Stimulated activated effector memory CD8-positive, alpha-beta T cell treated with anti-CD3 and anti-CD28 coated beads, Interleukin-12 subunit alpha, Interleukin-12 subunit beta, amount 100 ng/mL, for 72 hours (primary cell): Measurements from ENCODE around the gene MXRA8.
A peak's percentile ranks its signal among the peaks of the same experiment; 100 is the strongest.

Source experiments
- ATAC-seq: fragments of 150-1000 bp; cut with Tn5 transposase; 2 replicates; pipeline ENCODE4 v1.10.0; 2021
- DNase-seq, 2 donors: peaks; one replicate each; pipeline ENCODE4 v3.0.0; 2021 to 2022; ENCODE audit warnings: low spot score in 2 of 2
- H3K27ac Mint-ChIP-seq: one replicate; pipeline ENCODE4 v1.8.0; 2022; ENCODE audit warnings: mild to moderate bottlenecking, mixed read lengths
- H3K36me3 Mint-ChIP-seq: one replicate; pipeline ENCODE4 v1.8.0; 2022; ENCODE audit warnings: mild to moderate bottlenecking, mixed read lengths
- H3K4me1 Mint-ChIP-seq: one replicate; pipeline ENCODE4 v1.8.0; 2022; ENCODE audit warnings: mixed read lengths
- H3K4me3 Mint-ChIP-seq: one replicate; pipeline ENCODE4 v1.8.0; 2022; ENCODE audit warnings: mild to moderate bottlenecking, mixed read lengths
- H3K9me3 Mint-ChIP-seq: one replicate; pipeline ENCODE4 v1.8.0; 2022; ENCODE audit warnings: mixed read lengths

Gene MXRA8

DNA sequence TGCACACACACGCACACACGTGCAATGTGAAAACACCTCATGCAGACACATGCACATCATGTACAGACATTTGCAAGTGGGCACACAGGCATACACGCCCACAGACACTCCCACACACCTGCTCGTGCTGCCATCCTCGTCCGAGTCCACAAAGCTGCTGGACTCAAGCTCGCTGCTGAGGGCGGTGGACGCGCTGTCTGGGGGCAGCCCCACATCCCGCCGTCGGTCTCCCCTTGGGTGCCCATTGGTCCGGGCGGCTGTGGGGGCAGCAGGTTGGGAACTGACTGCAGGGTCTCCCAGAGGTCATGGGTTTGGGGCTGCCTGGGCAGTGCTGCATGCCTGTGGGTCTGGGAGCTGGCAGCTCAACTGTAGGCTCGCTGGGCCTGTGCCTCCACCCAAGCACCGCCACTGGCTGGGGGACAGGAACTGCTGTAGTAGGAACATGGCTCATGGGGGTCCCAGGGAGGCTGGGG is 16.8 kb downstream of the MXRA8 start:
- ATAC-seq: no peak
- DNase-seq: no peak
- Mint-ChIP-seq H3K9me3 (no peaks in the 10 kb centered on the region), H3K4me3 (no peak overlapping the region), H3K36me3 (no peaks in the 10 kb centered on the region), H3K27ac (no peak overlapping the region), H3K4me1 (peaks cover 12% of the 10 kb centered on the region)

GRCh38 chr1:1340791-1341548 is 17.4 kb downstream of the MXRA8 start:
- ATAC-seq (no peak), DNase-seq (no peak)
- Mint-ChIP-seq H3K9me3 (no peaks in the 10 kb centered on the region), H3K27ac (no peak overlapping the region), H3K4me1 (peaks cover 7% of the 10 kb centered on the region), H3K4me3 (no peak overlapping the region), H3K36me3 (no peaks in the 10 kb centered on the region)

DNA sequence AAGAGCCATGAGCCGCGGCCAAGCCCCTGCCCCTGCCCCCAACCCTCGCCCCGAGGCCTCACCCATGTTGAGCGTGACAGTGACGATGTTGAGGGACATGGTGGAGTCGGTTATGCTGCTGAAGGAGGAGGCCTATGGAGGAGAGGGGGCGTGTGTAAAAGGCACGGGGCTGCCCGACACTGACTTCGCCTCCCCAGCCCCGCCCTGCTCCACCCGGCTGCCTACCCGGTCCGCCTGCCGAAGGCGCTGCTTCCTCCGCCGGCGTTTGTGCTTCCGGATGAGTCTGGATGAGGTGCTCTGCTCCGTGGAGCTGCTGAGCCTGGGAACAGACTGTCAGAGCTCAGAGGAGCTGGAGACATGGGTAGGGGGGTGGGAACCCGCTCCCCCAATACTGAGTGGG is 18.2 kb downstream of the MXRA8 start:
- ATAC-seq (no peak), DNase-seq (no peak)
- peaks cover 7% of the 10 kb centered on the region for H3K4me1 Mint-ChIP-seq
- H3K36me3 Mint-ChIP-seq: no peaks in the 10 kb centered on the region
- H3K4me3 Mint-ChIP-seq: no peak overlapping the region
- H3K27ac Mint-ChIP-seq: no peak overlapping the region
- H3K9me3 Mint-ChIP-seq: no peaks in the 10 kb centered on the region

GRCh38 chr1:1338278-1338677 is 20.1 kb downstream of the MXRA8 start:
- Mint-ChIP-seq H3K9me3 (no peaks in the 10 kb centered on the region), H3K4me3 (no peak overlapping the region), H3K27ac (no peak overlapping the region), H3K36me3 (no peaks in the 10 kb centered on the region), H3K4me1 (peaks cover 7% of the 10 kb centered on the region)
- DNase-seq: no peak
- ATAC-seq: no peak

DNA sequence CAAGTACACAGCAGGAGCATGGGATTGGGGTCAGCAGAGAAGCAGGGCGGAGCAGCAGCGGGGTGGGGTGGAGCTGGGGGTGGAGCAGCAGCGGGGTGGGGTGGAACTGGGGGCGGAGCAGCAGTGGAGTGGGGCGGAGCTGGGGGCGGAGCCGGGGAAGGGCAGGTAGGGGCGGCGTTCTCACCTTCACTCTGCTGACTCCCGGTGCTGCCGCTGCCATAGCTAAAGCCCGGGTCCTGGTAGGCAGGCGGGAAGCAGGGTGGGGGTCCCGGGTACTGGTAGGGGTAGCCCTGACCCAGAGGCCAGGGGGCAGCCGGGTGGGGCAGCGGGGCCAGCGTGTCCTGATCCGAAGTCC is 20.6 kb downstream of the MXRA8 start:
- ATAC-seq: peak; percentile 47

DNA sequence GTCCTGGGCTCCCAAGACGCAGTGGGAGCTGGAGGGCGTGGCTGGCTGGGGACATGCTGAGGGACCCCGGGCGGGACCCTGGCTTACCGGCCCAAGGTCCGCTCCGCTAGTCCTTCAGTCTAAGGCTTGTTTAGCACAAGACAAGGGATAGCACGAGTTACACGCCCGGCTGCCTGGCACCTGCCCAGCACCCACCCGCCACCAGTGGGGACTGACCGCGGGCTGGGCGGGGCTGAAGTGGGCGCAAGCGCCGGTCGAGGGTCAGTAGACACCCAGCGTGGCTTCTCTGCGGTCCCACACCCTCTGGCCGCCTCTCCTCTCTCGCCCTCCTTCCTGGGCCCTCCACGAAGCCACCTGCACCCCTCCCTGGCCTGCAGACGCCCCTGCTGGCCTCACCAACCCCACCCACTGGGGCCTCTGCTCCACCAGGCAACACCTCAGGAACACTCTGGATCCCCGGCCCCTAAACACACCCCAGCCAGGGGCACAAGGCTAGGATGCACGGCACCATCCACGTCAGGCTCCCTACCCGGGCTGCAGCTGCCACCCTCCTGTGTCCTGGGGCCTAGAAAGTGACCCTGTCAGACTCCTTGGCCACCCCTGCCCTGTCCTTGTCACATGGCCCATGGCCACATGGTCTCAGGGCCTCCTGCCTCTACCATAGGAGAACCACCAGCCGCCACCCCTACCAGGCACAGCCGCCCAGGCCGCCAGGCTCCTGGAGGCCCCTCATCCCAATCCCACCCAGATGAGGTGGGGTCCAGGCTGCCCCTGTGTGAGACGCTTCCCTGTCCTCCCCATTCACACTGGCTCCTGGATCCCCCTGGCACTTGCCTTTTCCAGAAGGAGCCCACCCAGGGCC is 21.2 kb downstream of the MXRA8 start:
- peaks cover 7% of the 10 kb centered on the region for H3K4me1 Mint-ChIP-seq
- H3K36me3 Mint-ChIP-seq: no peaks in the 10 kb centered on the region
- no peaks in the 10 kb centered on the region for H3K9me3 Mint-ChIP-seq
- no peak overlapping the region for H3K27ac Mint-ChIP-seq
- DNase-seq: no peak
- H3K4me3 Mint-ChIP-seq: no peak overlapping the region
- ATAC-seq: no peak

More for the DNA sequence above, 20.6 kb downstream of the MXRA8 start:
- no peaks in the 10 kb centered on the region for H3K36me3 Mint-ChIP-seq
- no peaks in the 10 kb centered on the region for H3K9me3 Mint-ChIP-seq
- peaks cover 7% of the 10 kb centered on the region for H3K4me1 Mint-ChIP-seq
- DNase-seq: peak in 1 of 2 donors; percentile 65
- H3K27ac Mint-ChIP-seq: no peak overlapping the region
- H3K4me3 Mint-ChIP-seq: no peak overlapping the region

GRCh38 chr1:1336446-1336845 is 21.9 kb downstream of the MXRA8 start:
- ATAC-seq (no peak), DNase-seq (no peak)
- Mint-ChIP-seq H3K36me3 (no peaks in the 10 kb centered on the region), H3K27ac (no peak overlapping the region), H3K4me1 (peaks cover 7% of the 10 kb centered on the region), H3K4me3 (no peak overlapping the region), H3K9me3 (no peaks in the 10 kb centered on the region)

DNA sequence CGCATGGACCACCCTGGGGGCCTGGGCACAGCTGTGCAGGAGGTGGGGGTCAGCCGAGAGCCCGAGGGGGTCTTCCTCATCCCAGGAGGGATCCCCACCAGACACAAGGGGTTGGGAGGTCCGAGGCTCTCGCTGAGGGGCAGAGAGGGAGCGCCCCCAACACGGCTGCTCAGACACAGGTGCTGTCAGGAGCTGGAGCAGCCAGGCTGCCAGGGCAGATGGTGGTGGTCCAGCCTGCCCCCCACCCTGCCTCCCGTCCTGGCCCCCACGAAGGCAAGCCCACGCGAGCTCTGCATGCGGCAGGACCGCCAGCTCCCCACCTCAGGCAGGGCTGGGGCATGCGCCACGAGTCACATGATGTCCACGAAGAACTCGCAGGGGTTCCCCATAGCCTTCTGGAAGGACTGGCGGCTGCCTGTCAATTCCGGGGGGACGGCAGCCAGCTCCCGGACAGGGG is 22.5 kb downstream of the MXRA8 start:
- H3K9me3 Mint-ChIP-seq: no peaks in the 10 kb centered on the region
- H3K4me1 Mint-ChIP-seq: peaks cover under 1% of the 10 kb centered on the region
- H3K4me3 Mint-ChIP-seq: no peak overlapping the region
- H3K36me3 Mint-ChIP-seq: no peaks in the 10 kb centered on the region
- DNase-seq (no peak), ATAC-seq (no peak)
- no peak overlapping the region for H3K27ac Mint-ChIP-seq

DNA sequence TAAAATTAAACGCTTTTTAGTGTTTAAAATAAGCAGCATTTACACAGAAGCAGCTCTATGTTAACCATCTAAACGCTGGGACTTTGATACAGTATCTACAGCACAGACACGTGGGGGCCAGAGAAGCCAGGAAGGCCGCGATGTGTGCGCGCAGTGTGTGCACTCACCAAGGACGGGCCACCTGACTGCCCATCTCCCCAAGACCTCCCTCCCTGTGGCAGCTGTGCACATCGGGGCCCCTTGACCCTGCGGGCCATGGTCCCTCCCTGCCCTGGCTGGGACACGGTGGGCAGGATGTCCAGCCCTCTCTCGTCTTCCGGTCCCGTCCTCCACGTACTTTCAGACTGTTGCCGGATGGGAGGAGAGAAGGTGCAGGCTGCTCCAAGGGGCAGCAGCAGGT is 23.1 kb downstream of the MXRA8 start:
- Mint-ChIP-seq H3K36me3 (no peaks in the 10 kb centered on the region), H3K4me3 (no peak overlapping the region), H3K27ac (no peak overlapping the region), H3K9me3 (no peaks in the 10 kb centered on the region), H3K4me1 (no peaks in the 10 kb centered on the region)
- DNase-seq (no peak), ATAC-seq (no peak)

DNA sequence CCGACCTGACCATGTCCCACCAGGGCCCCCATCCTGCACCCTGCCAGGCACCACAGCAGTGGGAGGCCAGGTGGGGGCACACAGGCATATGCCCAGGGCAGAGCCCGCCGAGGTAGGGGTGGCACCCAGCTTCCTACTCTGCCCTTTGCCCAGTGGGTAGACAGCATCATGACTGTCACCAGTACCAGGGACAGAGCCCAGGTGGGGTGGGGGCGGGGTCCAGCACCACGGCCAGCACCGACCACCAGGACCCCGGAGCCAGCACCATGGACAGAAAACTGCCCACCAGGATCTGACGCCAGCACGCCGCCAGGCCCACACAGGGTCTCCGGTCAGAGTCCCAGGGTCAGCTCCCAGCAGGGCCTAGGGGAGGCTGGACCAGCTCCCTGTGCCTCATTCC is 23.5 kb downstream of the MXRA8 start:
- peaks cover 2% of the 10 kb centered on the region for H3K4me1 Mint-ChIP-seq
- no peak for ATAC-seq
- H3K9me3 Mint-ChIP-seq: no peaks in the 10 kb centered on the region
- DNase-seq: no peak
- no peak overlapping the region for H3K27ac Mint-ChIP-seq
- H3K36me3 Mint-ChIP-seq: no peaks in the 10 kb centered on the region
- H3K4me3 Mint-ChIP-seq: no peak overlapping the region

DNA sequence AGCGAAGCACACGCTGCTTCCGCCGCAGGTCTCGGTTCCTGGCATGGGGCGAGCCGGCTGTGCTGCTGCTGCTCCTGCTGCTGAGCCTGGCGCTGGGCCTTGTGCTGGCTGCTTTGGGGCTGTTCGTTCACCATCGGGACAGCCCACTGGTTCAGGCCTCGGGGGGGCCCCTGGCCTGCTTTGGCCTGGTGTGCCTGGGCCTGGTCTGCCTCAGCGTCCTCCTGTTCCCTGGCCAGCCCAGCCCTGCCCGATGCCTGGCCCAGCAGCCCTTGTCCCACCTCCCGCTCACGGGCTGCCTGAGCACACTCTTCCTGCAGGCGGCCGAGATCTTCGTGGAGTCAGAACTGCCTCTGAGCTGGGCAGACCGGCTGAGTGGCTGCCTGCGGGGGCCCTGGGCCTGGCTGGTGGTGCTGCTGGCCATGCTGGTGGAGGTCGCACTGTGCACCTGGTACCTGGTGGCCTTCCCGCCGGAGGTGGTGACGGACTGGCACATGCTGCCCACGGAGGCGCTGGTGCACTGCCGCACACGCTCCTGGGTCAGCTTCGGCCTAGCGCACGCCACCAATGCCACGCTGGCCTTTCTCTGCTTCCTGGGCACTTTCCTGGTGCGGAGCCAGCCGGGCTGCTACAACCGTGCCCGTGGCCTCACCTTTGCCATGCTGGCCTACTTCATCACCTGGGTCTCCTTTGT is 24.7 kb downstream of the MXRA8 start:
- Mint-ChIP-seq H3K36me3 (no peaks in the 10 kb centered on the region), H3K9me3 (no peaks in the 10 kb centered on the region), H3K4me3 (no peak overlapping the region), H3K27ac (no peak overlapping the region), H3K4me1 (peaks cover 6% of the 10 kb centered on the region)
- no peak for DNase-seq
- no peak for ATAC-seq

DNA sequence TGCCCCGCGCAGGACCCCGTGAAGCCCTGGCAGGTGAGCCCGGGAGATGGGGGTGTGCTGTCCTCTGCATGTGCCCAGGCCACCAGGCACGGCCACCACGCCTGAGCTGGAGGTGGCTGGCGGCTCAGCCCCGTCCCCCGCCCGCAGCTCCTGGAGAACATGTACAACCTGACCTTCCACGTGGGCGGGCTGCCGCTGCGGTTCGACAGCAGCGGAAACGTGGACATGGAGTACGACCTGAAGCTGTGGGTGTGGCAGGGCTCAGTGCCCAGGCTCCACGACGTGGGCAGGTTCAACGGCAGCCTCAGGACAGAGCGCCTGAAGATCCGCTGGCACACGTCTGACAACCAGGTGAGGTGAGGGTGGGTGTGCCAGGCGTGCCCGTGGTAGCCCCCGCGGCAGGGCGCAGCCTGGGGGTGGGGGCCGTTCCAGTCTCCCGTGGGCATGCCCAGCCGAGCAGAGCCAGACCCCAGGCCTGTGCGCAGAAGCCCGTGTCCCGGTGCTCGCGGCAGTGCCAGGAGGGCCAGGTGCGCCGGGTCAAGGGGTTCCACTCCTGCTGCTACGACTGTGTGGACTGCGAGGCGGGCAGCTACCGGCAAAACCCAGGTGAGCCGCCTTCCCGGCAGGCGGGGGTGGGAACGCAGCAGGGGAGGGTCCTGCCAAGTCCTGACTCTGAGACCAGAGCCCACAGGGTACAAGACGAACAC is 25.4 kb downstream of the MXRA8 start:
- H3K27ac Mint-ChIP-seq: no peak overlapping the region
- no peak for ATAC-seq
- H3K4me3 Mint-ChIP-seq: no peak overlapping the region
- H3K9me3 Mint-ChIP-seq: no peaks in the 10 kb centered on the region
- peaks cover 6% of the 10 kb centered on the region for H3K4me1 Mint-ChIP-seq
- H3K36me3 Mint-ChIP-seq: no peaks in the 10 kb centered on the region
- no peak for DNase-seq

DNA sequence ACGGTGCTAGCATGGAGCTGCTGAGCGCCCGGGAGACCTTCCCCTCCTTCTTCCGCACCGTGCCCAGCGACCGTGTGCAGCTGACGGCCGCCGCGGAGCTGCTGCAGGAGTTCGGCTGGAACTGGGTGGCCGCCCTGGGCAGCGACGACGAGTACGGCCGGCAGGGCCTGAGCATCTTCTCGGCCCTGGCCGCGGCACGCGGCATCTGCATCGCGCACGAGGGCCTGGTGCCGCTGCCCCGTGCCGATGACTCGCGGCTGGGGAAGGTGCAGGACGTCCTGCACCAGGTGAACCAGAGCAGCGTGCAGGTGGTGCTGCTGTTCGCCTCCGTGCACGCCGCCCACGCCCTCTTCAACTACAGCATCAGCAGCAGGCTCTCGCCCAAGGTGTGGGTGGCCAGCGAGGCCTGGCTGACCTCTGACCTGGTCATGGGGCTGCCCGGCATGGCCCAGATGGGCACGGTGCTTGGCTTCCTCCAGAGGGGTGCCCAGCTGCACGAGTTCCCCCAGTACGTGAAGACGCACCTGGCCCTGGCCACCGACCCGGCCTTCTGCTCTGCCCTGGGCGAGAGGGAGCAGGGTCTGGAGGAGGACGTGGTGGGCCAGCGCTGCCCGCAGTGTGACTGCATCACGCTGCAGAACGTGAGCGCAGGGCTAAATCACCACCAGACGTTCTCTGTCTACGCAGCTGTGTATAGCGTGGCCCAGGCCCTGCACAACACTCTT is 26.2 kb downstream of the MXRA8 start:
- Mint-ChIP-seq H3K27ac (no peak overlapping the region), H3K4me1 (peaks cover 6% of the 10 kb centered on the region), H3K36me3 (no peaks in the 10 kb centered on the region), H3K9me3 (no peaks in the 10 kb centered on the region), H3K4me3 (no peak overlapping the region)
- DNase-seq: no peak
- ATAC-seq: no peak

GRCh38 chr1:1331068-1331965 is 27.0 kb downstream of the MXRA8 start, which contains the start of gene TAS1R3:
Gene TAS1R3, plus strand, starts transcription at chr1:1331280. Its CDS starts 66 bp downstream, at chr1:1331346.
- no peak within 1 kb of the TSS for H3K27ac Mint-ChIP-seq
- ATAC-seq (no peak), DNase-seq (no peak)
- no peaks in the 10 kb centered on the region for H3K36me3 Mint-ChIP-seq
- H3K4me1 Mint-ChIP-seq: peaks cover 7% of the 10 kb centered on the region
- no peak within 1 kb of the TSS for H3K4me3 Mint-ChIP-seq
- no peaks in the 10 kb centered on the region for H3K9me3 Mint-ChIP-seq
